ENCODE data around the gene GOLGA6A.

GOLGA6A gene

GRCh38 chr15:74046275-74046674 is 36.1 kb downstream of the GOLGA6A start:
- no peaks in the 10 kb centered on the region for H3K36me3 Mint-ChIP-seq (ENCODE audit: low read depth)

GRCh38 chr15:74045636-74046274 is 36.6 kb downstream of the GOLGA6A start:
- Mint-ChIP-seq H3K4me1 (peaks cover 22% of the 10 kb centered on the region), H3K9me3 (no peaks in the 10 kb centered on the region), H3K36me3 (ENCODE audit: low read depth) (no peaks in the 10 kb centered on the region), H3K4me3 (no peak overlapping the region), H3K27ac (no peak overlapping the region), H3K27me3 (ENCODE audit: low read depth) (peaks cover 3% of the 10 kb centered on the region)
- no peak for TF ChIP-seq CTCF (IDR thresholded peaks at IDR 0.05; ENCODE audit: unreplicated experiment in 3 of 3)

More at GRCh38 chr15:74046275-74046674, 36.1 kb downstream of the GOLGA6A start:
- Mint-ChIP-seq H3K4me3 (no peak overlapping the region), H3K27ac (no peak overlapping the region), H3K4me1 (peaks cover 19% of the 10 kb centered on the region), H3K9me3 (no peaks in the 10 kb centered on the region), H3K27me3 (ENCODE audit: low read depth) (peaks cover 3% of the 10 kb centered on the region)
- no peak for TF ChIP-seq CTCF (IDR thresholded peaks at IDR 0.05; ENCODE audit: unreplicated experiment in 3 of 3)

- no peak overlapping the region for H3K27ac Mint-ChIP-seq
- no peak overlapping the region for H3K4me3 Mint-ChIP-seq
- H3K27me3 Mint-ChIP-seq (ENCODE audit: low read depth) = peaks cover 3% of the 10 kb centered on the region
- TF ChIP-seq CTCF (IDR thresholded peaks at IDR 0.05; ENCODE audit: unreplicated experiment in 3 of 3) = no peak
- no peaks in the 10 kb centered on the region for H3K36me3 Mint-ChIP-seq (ENCODE audit: low read depth)
- peaks cover 24% of the 10 kb centered on the region for H3K4me1 Mint-ChIP-seq
- no peaks in the 10 kb centered on the region for H3K9me3 Mint-ChIP-seq
These were observed 37.2 kb downstream of the GOLGA6A start for GRCh38 chr15:74045184-74045583.

- Mint-ChIP-seq H3K4me3 (no peak overlapping the region), H3K4me1 (peaks cover 31% of the 10 kb centered on the region), H3K9me3 (no peaks in the 10 kb centered on the region), H3K27me3 (ENCODE audit: low read depth) (peaks cover 3% of the 10 kb centered on the region), H3K27ac (no peak overlapping the region), H3K36me3 (ENCODE audit: low read depth) (no peaks in the 10 kb centered on the region)
- TF ChIP-seq CTCF (IDR thresholded peaks at IDR 0.05; ENCODE audit: unreplicated experiment in 3 of 3) = no peak
These were observed 37.9 kb downstream of the GOLGA6A start for GRCh38 chr15:74044267-74045110.

- no peak overlapping the region for H3K27ac Mint-ChIP-seq
- H3K36me3 Mint-ChIP-seq (ENCODE audit: low read depth) = no peaks in the 10 kb centered on the region
- no peak for TF ChIP-seq CTCF (IDR thresholded peaks at IDR 0.05; ENCODE audit: unreplicated experiment in 3 of 3)
- H3K9me3 Mint-ChIP-seq = no peaks in the 10 kb centered on the region
- H3K27me3 Mint-ChIP-seq (ENCODE audit: low read depth) = peaks cover 3% of the 10 kb centered on the region
- peaks cover 39% of the 10 kb centered on the region for H3K4me1 Mint-ChIP-seq
- no peak overlapping the region for H3K4me3 Mint-ChIP-seq
These were observed 38.7 kb downstream of the GOLGA6A start for GRCh38 chr15:74043425-74044266.
